ENCODE data around the gene IL17RB.

Gene IL17RB

DNA sequence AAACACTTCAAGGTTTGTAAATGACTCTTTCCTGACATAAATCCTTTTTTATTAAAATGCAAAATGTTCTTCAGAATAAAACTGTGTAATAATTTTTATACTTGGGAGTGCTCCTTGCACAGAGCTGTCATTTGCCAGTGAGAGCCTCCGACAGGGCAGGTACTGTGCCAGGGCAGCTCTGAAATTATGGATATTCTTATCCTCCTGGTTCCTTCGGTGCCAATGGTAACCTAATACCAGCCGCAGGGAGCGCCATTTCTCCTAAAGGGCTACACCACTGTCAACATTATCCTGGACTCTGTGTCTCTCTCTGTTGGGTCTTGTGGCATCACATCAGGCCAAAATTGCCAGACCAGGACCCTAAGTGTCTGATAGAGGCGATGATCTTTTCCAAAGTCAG is 33.1 kb upstream of the IL17RB start:
- no peak for DNase-seq

GRCh38 chr3:53813876-53814275 is 32.5 kb upstream of the IL17RB start:
- DNase-seq: no peak

- no peak for DNase-seq
These were observed 31.3 kb upstream of the IL17RB start for GRCh38 chr3:53815067-53815466.

GRCh38 chr3:53815651-53816050 is 30.7 kb upstream of the IL17RB start:
- no peak for DNase-seq

DNA sequence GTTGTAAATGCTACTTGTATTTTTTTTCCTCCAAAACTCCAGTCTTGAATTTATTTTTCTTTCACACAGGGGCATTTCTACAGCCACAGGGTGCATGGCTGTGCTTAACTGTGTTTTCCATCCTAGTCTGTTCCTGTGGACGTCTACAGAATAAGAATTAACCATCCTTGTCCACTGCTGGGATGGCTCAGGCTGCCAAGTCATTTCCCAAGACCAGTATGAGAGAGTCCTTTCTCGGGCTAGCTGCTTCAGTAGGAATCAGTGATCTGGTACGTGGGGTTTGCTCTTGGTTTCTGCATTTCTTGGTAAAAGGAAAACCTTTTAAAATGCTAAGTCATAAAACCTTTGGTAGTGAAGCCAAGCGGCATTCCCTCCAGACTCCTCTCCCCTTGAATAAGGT is 29.9 kb upstream of the IL17RB start:
- DNase-seq: no peak

DNA sequence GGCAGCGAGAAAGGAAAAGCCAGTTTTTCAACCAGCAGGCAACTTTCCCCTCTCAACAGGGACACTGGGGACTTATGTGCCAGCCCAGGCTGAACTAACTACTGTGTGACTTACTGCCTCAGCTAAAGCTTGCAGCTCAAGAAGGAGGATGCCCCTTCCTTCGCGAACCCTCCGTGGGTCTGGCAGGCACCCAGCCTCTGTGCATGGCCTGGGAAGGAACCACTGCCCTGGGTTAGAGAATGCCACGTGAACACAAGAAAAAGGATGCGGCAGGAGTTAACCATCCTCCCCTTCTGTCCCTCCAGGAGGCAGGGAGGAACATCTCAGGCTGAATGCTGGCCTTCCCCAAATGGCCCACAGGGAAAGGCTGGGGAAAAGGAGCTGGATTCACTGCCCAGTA is 29.2 kb upstream of the IL17RB start:
- DNase-seq: no peak

GRCh38 chr3:53817809-53818208 is 28.6 kb upstream of the IL17RB start:
- no peak for DNase-seq

GRCh38 chr3:53818221-53819162 is 27.9 kb upstream of the IL17RB start:
- DNase-seq: no peak

DNA sequence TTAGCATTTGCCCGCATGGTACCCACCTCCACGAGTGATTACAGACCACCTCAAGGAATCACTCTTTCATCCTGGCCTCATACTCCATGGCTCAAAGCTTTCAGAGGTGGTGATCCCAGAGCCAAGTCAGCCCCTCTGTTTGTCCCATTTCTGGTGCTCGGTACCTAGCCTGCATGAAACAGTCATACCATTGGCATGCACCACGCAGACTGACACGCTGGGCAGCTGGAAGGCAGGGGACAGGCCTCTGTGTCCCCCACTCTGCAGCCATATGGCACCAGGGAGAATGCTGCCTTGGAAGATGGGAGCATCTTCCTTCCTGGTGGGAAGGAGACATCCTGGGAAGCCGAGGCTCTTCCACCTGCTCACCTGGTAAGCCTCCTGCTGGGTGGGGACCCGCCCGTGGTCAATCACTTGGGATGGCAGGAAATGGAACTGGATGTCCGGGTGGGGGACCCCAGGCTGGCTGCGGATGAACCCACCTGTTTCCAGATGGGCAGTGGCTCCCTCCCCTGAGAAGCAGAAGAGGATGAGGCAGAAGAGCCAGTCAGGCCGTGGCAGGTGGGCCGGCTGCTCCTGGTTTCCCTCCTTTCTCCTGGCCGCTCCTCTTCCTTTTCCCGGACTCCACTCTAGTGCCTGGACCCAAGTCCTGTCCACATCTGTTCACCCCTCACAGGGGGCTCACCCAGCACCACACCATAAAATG is 27.1 kb upstream of the IL17RB start:
- no peak for DNase-seq

GRCh38 chr3:53820084-53820483 is 26.3 kb upstream of the IL17RB start:
- DNase-seq: no peak

DNA sequence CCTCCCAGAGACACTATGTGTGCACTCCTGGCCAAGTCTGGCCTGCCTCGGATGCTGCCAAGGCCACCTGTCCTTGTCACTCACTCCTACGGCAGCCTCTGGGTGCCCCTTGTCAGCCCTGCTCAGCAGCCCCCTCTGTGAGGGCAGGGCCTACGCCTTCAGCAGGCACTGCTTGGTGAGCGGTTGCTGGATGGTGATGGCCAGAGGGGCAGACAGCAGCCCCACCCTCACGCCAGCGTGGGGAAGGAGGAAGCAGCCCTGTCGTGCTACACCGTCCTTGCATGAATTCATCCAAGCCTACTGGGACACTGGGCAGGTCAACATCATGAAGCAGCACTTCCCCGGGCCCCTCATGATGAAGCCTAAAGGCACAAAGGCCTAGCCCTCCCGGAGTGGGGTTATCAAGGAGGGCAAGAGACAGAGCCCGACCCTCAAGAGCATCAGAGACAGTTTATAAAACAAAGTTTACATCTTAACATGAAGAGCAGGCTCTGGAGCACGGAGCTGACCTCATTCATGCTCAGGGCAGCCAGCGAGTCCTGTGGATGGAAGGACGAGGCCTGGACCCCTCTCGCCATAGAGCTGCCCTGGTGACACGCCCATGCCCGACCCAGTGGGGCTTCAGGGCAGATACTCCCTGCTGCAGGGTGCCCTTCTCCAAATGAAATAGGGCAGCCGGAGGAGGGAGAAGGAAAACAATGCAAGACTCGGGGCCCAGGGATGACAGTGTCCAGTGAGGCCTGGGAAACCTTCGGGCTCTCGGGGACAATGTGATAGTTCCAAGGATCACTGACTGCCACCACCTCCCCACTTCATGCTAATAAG is 25.4 kb upstream of the IL17RB start:
- DNase-seq: no peak

DNA sequence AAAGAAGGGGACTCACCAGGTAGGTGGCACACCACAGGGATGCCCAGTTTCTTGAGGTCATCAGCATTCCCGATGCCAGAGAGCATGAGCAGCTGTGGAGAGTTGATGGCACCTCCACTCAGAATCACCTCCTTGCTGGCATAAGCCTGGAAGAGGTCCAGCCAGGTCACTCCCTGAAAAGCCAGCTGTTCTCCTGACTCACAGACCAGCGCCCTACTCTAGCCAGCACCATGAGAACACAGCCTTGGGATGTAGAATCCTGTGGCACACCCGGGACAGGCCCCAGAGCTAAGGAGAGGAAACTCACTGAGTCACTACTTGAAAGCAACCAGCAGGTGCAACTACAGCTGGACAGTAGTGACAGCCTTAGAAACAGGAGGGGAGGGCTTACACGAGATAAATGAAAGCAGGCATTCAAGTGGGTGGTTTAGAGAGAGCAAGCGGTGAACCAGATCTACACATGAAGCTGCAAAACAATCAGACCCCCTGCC is 24.7 kb upstream of the IL17RB start:
- DNase-seq: no peak

- no peak for DNase-seq
These were observed 24.0 kb upstream of the IL17RB start for GRCh38 chr3:53822331-53822741.

DNA sequence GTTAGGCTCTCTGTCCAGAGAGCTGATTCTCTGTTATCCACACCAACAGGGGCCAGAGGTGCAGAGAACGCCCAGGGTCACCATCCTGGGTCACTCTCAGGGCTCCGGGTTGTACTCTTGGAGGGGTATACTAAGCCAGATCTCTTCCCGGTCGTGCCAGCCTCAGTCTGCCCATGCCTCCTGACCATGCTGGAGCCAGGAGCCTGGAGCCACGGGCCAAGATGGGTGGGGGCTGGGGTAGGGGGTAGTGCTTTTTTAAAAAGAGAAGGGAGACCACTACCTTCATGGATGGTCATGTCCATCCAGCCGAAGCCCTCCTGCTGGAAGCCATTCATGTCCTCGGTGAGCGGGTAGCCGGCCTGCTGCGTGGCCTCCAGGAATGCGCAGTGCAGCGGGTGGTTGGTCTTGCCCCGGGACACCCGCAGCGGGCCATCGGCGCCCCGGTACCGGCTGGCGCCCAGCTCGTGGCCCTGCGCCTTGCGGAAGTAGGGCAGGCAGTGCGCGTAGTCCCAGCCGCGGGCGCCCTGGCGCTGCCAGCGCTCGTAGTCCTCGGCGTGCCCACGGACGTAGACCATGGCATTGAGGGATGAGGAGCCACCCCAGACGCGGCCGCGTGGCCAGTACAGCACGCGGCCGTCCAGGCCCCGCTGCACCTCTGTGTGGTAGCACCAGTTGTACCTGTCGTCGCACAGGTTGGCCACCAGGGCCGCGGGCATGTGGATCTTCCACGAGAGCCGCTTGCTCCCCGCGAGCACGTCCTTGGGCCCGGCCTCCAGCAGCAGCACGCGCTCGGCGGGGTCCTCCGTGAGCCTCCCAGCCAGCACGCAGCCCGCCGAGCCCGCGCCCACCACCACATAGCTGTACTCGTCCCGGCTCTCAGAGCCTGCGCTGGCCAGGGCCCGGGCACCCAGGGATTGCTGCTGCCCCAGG is 23.1 kb upstream of the IL17RB start:
- no peak for DNase-seq

- no peak for DNase-seq
These were observed 22.3 kb upstream of the IL17RB start for GRCh38 chr3:53823956-53824657.

GRCh38 chr3:53824795-53825194 is 21.6 kb upstream of the IL17RB start:
- DNase-seq: no peak

- no peak for DNase-seq
These were observed 20.3 kb upstream of the IL17RB start for GRCh38 chr3:53826048-53826447.

GRCh38 chr3:53828581-53828980 is 17.8 kb upstream of the IL17RB start:
- DNase-seq: no peak

DNA sequence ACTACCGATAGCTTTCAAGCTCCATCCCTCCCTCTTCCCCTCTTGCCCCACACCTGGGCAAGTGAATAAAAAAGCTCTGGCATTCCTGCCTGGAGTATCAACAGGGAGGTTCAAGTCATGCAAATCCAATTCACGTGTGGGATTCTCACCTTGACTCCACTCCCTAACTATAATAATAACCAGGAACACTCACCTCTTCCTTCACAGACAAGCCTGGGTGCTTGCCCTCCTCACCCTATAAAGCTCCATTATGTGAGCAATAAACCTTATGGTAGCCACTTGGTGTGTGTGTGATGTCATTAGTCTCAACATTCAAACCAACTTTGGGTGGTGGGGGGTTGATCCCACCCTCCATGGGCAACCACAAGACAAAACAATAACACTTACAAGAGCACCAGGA is 16.8 kb upstream of the IL17RB start:
- DNase-seq: no peak

GRCh38 chr3:53830944-53831343 is 15.4 kb upstream of the IL17RB start:
- no peak for DNase-seq

DNA sequence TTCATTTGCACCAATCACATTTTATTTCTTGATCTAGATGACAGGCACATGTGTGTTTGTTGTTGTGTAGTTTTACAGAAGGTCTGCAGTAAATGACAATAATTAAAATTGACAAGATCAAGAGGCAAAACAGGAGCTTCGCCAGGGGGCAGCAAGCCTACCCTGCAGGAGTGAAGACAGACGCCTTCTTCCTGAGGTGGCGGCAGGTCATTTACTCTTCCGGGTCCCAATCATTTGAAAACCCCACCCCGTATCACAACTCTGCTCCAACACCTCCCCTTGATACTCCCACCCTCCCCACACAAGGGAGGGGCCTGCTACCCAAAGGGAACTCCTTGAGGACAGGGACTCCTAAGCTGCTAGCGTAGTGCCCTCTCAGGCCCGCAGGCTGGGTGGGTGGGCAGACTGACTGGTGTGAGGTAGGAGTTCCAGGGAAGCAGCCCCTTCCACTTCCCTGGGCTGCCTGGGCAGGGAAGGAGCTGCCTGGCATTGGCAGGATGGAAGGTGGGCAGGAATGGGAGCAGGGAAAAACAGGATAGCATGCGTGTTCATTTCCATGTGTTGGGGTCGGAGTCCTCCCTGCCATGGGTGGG is 13.2 kb upstream of the IL17RB start:
- DNase-seq: no peak
